GM21528 (cell line): Measurements from ENCODE around the gene CAMSAP3.
"Not testable (repeated sequence)": the region's sequence is repeated elsewhere in the genome, so short reads cannot be mapped to it uniquely, and the experiment has no call there.

Source experiments
- ATAC-seq: cut with Tn5 transposase; IDR thresholded peaks from one replicate; pipeline ENCODE4 v1.9.1; 2021; ENCODE audit warnings: mild to moderate bottlenecking, moderate library complexity; ENCODE audit not compliant: unreplicated experiment, low FRiP score

CAMSAP3 gene

GRCh38 chr19:7577422-7577821 is 18.2 kb upstream of the CAMSAP3 start:
- ATAC-seq: not testable (repeated sequence)

GRCh38 chr19:7578127-7578526 is 17.5 kb upstream of the CAMSAP3 start:
- ATAC-seq: no peak

GRCh38 chr19:7579182-7579581 is 16.5 kb upstream of the CAMSAP3 start:
- ATAC-seq: no peak

- ATAC-seq: no peak
Measured at GRCh38 chr19:7582446-7582845, 13.2 kb upstream of the CAMSAP3 start.

GRCh38 chr19:7589822-7590221 is 5.8 kb upstream of the CAMSAP3 start:
- no peak for ATAC-seq

GRCh38 chr19:7590256-7590655 is 5.4 kb upstream of the CAMSAP3 start:
- no peak for ATAC-seq

GRCh38 chr19:7596211-7596937 is 711 bp downstream of the CAMSAP3 start:
- no peak for ATAC-seq

GRCh38 chr19:7597689-7598088 is 2.0 kb downstream of the CAMSAP3 start:
- ATAC-seq: no peak

GRCh38 chr19:7598180-7598579 is 2.5 kb downstream of the CAMSAP3 start:
- no peak for ATAC-seq

- no peak for ATAC-seq
Measured at GRCh38 chr19:7600721-7601120, 5.1 kb downstream of the CAMSAP3 start.

GRCh38 chr19:7602240-7602934 is 6.7 kb downstream of the CAMSAP3 start:
- ATAC-seq: no peak

GRCh38 chr19:7602935-7603497 is 7.4 kb downstream of the CAMSAP3 start:
- no peak for ATAC-seq

- ATAC-seq: no peak
Measured at GRCh38 chr19:7603919-7604318, 8.3 kb downstream of the CAMSAP3 start.

GRCh38 chr19:7605490-7606222 is 10.0 kb downstream of the CAMSAP3 start:
- no peak for ATAC-seq

GRCh38 chr19:7606289-7606688 is 10.6 kb downstream of the CAMSAP3 start:
- ATAC-seq: no peak

- no peak for ATAC-seq
Measured at GRCh38 chr19:7607212-7607873, 11.7 kb downstream of the CAMSAP3 start.

- no peak for ATAC-seq
Measured at GRCh38 chr19:7607874-7608560, 12.4 kb downstream of the CAMSAP3 start.

GRCh38 chr19:7610491-7611240 is 15.0 kb downstream of the CAMSAP3 start:
- ATAC-seq: no peak

GRCh38 chr19:7611541-7612279 is 16.0 kb downstream of the CAMSAP3 start:
- no peak for ATAC-seq
